HG03135 (cell line): ENCODE measurements around the gene TYW5.
"Not testable (repeated sequence)": the region's sequence is repeated elsewhere in the genome, so short reads cannot be mapped to it uniquely, and the experiment has no call there.

Source experiments
- ATAC-seq: cut with Tn5 transposase; IDR thresholded peaks from one replicate; pipeline ENCODE4 v1.9.1; 2021; ENCODE audit warnings: mild to moderate bottlenecking, moderate library complexity; ENCODE audit not compliant: unreplicated experiment

Gene TYW5

DNA sequence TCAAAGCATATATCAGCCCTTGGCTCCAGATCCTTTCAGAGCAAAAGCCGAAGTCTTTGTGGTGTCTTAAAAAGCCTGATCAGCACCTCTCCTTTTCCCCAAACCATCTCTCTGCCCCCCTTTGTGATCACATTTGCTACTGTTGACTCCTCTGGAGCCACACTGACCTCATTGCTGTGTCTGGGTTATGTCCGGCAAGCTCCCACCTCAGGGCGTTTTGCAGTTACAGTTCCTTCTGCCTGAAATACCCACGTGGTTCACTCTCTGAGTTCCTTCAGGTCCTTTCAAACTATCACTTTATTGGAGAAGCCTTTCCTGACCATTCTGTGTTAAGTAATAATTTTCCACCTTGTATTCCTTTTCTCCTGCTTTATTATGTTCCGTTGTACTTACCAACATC, 32.4 kb downstream of the TYW5 start:
- ATAC-seq: no peak

DNA sequence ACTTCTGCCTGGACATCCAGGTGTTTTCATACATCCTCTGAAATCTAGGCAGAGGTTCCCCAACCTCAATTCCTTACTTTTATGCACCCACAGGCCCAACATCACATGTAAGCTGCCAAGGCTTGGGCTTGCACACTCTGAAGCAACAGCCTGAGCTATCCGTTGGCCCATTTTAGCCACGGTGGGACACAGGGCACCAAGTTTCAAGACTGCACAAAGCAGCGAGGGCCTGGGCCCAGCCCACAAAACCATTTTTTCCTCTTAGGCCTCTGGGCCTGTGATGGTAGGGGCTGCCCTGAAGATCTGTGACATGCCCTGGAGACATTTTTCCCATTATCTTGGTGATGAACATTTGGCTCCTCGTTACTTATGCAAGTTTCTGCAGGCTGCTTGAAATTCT, 38.3 kb downstream of the TYW5 start:
- ATAC-seq: no peak

DNA sequence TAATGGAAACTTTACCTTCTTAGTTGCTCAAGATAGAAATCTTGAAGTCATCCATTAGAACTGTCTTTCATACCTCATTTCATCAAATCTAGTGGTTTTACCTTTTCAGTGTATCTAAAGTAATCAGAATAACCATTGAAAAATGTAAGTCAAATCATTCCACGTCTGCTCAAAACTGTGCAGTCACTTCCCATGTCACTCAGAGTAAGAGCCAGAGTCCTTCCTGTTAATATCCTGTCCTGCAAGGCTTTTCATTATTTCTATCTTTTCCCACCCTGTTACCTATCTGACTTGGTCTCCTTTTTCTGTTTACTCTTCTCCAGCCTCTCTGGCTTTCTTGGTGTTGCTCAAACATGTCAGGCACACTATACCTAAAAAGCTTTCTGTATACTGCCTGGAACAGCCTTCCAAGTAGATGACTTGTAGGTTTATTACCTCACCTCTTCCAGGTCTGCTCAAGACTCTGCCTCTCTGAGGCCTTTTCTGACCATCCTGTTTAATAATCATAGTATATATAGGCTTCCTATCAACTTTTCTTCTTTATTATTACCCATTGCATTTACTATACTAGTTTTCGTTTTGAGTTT, 40.8 kb downstream of the TYW5 start:
- ATAC-seq: no peak

DNA sequence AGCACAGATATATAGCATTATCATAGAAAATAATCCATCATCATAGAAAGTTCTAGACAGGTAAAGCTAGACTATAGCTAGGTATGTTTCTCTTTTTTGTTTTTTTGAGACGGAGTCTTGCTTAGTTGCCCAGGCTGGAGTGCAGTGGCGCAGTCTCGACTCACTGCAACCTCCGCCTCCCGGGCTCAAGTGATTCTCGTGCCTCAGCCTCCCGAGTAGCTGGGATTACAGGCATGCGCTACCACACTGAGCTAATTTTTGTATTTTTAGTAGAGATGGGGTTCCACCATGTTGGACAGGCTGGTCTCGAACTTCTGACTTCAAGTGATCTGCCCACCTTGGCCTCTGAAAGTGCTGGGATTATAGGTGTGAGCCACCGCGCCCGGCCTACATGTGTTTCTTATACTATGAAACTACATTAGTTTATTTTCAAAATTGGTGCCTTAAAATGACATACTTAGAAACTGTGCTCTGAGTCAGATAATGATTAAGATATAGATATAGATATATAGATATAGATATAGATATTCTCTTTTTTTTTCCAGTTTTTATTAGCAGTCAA, 42.7 kb downstream of the TYW5 start:
- ATAC-seq: not testable (repeated sequence)

DNA sequence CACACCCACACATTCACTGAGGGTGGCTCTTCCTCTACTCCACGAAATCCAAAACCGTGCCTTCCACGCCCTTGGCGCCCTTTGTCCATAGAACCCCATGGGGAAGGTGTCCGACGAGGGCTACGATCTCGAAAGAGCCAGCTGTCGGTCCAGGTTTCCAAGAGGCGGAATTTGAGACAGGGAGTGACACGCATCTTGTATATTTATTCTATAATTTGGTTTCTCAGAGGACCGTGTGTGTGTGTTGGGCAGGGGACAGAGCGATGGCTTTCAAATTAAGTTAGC, 43.5 kb downstream of the TYW5 start:
- ATAC-seq: no peak

DNA sequence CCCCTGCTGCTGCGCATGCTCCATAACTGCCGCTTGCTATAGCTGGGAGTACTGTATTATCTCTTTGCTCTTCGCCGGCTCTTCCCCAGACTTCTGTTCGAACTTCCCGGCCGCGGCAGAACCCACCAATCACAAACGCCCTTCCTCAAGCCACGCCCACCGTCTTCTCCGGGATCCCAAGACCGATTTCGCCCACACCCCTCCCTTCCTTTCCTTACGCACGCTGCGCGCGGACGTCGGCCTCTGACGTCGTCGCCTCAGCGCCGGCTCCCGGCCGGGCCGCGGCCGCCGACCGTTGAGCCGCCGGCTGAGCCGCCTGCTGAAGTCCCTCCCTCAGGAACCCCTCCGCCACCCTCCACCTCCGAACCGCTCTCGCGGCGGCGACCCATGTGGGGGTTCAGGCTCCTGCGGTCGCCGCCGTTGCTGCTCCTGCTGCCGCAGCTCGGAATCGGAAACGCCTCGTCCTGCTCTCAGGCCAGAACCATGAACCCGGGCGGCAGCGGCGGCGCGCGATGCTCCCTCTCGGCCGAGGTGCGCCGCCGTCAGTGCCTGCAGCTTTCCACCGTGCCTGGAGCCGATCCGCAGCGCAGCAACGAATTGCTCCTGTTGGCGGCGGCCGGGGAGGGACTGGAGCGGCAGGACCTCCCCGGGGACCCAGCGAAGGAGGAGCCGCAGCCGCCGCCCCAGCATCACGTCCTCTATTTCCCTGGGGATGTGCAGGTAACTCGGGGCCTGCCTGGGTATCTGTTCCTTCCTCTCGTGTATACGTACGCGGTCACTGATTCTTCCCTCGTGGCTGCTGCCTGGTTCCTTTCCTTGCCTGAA, 44.0 kb downstream of the TYW5 start, which contains the start of gene C2orf69:
C2orf69 (plus strand) TSS at position 242 of the 825 bp plus-strand sequence; CDS start at position 388, 146 bp downstream.
- peak; percentile 87 for ATAC-seq

DNA sequence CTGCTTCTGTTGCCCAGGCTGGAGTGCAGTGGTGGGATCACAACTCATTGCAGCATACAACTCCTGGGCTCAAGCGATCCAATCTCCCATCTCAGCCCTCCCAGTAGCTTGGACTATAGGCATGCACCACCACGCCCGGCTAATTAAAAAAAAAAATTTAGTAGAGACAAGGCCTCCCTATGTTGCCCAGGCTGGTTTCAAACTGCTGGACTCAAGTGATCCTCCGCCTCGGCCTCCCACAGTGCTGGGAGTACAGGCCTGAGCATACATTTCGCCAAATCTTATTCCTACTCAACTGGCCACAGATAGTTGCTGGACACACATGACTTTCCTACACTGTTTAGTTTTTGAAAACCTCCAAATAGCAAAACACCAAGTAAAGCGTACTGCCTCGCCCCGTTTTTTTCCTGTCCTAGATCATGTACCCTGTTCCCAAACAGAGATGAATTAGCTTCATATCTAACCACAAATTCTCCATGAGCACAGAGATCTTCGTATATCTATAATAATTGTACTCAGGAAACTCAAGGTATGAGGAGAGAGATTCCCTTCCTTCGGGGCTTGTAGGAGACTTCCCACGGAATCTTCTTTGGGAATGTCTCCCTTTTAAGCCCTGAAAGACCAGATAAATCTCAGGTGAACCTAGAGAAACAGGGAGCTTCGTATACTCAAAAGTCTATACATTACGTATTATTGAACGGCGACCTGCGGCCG, 44.8 kb downstream of the TYW5 start:
- ATAC-seq: no peak

DNA sequence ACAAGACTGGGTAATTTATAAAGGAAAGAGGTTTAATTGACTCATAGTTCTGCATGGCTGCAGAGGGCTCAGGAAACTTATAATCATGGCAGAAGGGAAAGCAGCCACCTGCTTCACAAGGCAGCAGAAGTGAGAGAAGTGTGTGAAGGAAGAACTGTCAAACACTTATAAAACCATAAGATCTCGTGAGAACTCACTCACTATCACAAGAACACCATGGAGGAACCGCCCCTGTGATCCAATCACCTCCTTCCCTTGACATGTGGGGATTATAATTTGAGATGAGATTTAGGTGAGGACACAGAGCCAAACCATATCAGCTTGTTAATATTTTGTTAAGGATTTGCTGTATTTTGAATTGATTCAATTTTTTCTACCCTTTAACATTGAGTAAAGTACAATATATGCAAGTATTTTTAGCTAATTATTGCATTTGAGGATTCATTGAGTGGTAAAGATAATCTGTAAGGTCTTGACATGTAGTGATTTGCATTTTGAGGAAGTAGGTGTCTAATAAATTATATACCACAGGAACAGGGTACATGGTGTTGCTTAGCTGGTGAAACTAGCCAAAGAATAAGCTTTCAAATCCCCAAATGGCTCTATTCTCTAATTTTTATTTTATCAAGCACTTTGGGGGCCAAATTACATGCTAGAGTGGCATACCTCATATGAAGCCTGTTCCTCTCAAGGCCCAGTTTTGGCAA, 48.1 kb downstream of the TYW5 start:
- ATAC-seq: no peak

DNA sequence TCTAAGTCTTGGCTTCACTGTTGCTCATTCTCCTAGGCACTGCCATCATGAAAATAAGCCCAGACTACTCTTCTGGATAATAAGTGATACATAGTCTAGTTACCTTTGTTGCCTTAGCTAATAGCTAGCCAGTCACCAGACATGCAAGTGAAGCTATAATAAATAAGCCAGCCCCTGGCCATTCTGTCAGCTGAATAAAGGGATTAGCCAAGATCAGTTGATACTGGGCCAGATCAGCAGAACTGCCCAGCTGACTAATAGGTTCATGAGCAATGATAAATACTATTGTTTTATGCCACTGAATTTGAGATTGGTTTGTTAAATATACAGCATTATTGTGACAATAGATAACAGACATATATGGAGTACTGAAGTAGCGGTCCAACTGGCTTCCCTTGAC, 52.2 kb downstream of the TYW5 start:
- ATAC-seq: no peak

DNA sequence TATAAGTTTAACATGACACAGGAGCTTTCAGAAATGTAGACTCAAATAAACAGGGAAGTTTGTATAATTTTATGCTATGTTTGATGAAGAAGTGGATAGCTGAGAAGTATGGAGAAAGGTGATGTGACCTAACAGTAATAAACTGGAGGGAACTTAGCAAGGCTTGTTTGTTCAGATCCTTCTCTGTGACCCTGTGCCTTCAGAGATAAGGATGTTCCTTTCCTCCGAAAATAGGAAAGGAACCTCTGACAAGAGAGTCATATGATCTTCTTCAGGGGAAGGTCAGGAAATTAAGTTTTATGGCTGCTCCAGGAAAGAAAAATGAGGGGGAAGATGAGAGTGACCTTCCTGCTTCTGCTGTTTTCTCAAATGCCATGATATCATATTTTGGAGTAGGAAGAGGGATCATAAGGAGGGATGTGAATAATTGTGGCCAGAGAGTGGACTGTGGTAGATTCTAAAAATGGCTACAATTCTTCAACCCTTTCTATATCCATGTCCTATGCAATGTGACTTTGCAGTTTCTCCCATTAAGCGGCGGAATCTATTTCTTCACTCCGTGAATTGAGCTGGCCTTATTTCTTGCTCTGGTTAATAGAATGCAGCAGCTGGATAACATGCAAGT, 52.7 kb downstream of the TYW5 start:
- no peak for ATAC-seq

DNA sequence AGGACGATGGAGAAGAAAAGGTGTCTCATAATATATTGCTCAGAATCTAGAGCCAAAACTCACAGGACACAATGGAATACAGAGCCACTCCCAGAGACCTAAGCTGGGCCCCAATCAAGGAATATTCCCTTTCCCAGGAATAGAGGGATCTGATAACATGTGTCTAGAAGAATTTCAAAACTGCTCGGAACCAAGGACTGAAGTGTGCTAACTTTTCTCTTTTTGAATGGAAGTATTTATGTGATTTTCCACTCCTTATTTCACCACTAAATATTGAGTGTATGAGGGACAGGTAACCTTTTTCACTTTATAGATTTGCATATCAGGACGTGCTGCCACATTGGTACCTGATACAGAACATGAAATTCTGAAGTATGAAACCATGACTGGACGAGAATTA, 53.3 kb downstream of the TYW5 start:
- no peak for ATAC-seq

DNA sequence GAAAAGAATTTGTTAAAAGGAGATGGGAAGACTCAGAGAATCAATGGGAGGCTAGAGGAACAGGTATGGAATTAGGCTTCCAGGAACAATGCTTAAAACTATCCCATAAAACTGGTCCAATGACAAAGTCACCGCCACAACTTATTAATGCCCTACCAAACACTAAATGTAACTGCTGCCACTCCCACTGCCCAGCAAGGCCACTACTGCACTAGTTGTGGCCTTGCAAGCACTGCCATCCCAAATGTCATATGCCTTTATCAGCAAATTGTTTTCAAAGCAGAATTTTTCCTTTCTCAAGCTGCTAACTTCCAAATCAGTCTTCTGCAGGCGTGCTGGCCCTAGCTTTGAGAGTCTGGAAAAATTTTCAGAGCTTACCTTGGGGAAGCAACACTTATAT, 58.7 kb downstream of the TYW5 start:
- no peak for ATAC-seq

DNA sequence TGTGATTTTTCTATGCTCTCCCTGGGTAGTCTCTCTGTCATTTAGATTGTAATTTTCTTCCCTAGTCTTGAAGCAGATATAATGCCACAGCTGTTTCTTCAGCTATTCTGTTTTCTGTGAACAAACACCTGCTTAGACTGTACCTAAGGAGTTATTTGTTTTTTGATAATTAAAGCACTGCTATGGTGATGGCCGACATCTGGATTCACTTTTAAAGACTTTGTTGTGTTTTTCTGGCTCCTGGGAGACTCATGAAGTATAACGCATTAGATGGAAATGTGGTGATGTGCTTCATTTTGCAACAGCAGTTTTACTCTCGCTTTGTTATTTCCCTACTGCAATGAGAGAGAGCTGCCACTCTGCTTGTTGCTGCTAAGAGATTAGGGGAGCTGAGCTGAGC, 59.9 kb downstream of the TYW5 start:
- ATAC-seq: no peak

DNA sequence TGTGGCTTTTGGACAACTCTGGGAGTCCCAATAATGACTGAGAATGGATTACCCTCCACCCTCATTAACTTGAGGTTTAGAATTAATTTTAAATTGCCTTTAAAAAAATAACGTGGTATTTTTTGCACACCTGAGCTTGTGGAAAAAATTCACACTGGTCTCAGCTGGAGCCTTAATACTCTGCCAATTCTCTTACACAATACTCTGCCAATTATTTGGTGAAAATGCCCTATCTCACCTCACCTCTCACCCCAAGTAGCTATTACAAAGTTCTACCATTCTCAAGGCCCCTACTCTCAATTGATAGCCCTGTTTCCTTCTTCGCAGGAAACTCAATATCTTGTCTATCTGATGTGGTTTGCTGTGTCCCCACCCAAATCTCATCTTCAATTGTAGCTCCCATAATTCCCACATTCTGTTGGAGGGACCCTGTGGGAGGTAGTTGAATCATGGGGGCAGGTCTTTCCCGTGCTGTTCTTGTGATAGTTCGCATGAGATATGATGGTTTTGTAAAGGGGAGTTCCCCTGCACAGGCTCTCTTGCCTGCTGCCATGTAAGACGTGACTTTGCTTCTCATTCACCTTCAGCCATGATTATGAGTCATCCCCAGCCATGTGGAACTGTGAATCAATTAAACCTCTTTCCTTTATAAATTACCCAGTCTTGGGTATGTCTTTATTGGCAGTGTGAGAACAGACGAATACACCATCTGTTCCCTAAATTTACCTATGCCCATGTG, 71.6 kb downstream of the TYW5 start:
- no peak for ATAC-seq

DNA sequence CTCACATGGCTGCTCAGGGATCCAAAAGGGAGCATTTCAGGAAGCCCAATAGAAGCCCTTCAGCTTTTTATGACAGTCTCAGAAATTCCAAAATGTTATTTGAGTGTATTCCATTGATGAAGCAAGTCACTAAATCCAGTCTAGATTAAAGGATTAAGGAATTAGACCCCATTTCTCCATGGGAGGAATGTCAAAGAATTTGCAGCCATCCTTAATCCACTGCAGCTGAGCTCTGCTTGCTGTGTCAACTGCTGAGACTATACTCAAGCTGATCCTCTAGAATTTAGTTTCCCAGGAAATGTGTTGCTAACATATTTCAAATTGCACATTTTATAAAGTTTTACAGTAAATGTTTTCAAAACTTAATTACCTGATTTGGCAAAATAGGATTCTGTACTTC, 72.6 kb downstream of the TYW5 start:
- no peak for ATAC-seq
